ENCODE data around the gene IGF2R. TPM values are rescaled to one million over a fixed set of nuclear protein-coding genes. Genes with fewer than 3 reads are reported as not detected.
"Not testable (repeated sequence)": the region's sequence is repeated elsewhere in the genome, so short reads cannot be mapped to it uniquely, and the experiment has no call there.

IGF2R gene
- total RNA-seq, 1 experiment from 2014 or later = 29.8 TPM

DNA sequence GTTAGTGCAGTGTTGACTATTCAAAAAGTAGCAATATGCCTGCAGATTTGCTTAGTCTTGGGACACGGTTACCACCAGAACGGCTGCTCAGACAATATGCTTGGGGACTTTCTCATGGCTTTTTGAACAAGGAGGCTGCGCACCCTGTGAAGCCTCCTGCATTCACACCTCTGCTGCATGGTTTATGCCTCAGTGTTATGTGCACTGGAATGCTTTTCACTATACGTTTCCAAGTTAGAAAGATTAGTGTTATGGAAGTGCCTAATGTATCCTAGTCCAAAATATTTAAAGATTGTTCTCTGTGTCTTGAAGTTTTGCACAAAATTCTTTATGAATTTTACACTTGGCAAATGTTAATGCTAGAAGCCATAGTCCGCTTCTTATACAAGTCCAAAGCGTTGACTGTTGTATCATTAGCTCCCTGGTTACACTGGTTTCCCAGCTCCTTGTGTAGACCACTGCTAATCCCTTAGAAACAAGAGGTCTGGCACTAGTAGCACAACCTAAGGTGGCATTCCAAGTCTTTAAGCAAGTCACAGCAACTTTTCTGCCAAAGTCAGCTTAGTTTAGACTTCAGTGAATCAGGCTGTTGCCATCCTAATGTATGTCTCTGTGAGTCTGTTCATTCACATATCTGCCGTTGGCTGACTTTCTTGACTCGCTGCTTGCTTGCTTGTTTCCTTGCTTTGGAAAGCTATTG is 126.4 kb downstream of the IGF2R start:
- no peak for DNase-seq (ENCODE audit: low spot score)

GRCh38 chr6:160101277-160102205 is 132.7 kb downstream of the IGF2R start:
- no peak for DNase-seq (ENCODE audit: low spot score)

DNA sequence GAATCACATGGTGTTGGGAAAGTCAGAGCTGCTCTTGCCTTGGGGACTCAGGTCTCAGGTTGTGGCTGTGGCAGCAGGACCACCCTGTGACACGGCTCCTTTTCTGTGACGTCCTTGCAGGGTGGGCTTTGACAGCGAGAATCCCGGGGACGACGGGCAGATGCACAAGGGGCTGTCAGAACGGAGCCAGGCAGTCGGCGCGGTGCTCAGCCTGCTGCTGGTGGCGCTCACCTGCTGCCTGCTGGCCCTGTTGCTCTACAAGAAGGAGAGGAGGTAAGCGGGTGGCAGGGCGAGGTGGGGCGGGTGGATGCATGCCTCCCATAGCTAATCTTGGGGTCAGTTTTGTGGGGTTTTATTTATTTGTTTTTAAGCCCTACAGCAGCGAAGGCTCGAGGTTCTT is 133.5 kb downstream of the IGF2R start:
- no peak for DNase-seq (ENCODE audit: low spot score)

DNA sequence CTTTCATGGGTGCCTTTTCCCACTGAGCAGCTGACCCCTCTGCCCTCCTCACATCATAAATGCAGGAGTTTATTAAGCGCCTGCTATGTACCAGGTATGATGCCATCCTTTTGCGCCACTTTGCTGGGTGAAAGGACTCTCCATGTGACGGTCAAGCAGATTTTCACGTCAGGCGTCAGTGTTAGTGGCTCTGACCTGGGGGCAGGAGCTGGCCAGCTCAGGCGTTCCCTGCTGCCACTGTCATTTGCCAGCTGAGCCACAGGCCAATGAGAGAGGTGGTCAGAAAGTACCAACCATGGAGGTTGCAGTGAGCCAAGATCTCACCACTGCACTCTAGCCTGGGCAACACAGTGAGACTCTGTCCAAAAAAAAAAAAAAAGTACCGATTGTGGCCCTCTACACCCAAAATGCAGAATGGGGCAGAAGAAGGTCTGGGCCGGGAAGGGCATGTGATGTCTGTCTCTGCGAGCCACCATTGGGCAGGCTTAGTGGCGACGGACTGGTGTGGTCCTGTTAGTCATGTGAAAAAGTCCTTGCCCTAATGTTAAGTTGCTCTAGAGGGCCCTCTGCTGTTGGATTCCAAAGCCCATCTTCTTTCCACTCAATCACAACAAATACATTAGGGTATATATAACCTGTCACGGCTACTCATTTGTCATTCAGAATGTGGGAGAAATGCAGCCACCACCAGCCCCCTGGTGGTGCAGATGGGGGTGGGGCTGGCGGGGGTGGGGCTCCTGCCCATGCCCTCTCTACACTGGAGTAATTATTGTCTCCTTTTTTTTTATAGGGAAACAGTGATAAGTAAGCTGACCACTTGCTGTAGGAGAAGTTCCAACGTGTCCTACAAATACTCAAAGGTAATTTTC is 134.3 kb downstream of the IGF2R start:
- peak; percentile 21 for DNase-seq (ENCODE audit: low spot score)

- DNase-seq (ENCODE audit: low spot score) = no peak
Measured at GRCh38 chr6:160103825-160104100, 134.9 kb downstream of the IGF2R start.

DNA sequence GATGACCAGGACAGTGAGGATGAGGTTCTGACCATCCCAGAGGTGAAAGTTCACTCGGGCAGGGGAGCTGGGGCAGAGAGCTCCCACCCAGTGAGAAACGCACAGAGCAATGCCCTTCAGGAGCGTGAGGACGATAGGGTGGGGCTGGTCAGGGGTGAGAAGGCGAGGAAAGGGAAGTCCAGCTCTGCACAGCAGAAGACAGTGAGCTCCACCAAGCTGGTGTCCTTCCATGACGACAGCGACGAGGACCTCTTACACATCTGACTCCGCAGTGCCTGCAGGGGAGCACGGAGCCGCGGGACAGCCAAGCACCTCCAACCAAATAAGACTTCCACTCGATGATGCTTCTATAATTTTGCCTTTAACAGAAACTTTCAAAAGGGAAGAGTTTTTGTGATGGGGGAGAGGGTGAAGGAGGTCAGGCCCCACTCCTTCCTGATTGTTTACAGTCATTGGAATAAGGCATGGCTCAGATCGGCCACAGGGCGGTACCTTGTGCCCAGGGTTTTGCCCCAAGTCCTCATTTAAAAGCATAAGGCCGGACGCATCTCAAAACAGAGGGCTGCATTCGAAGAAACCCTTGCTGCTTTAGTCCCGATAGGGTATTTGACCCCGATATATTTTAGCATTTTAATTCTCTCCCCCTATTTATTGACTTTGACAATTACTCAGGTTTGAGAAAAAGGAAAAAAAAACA is 136.1 kb downstream of the IGF2R start:
- DNase-seq (ENCODE audit: low spot score) = no peak

GRCh38 chr6:160106010-160106409 is 137.1 kb downstream of the IGF2R start:
- DNase-seq (ENCODE audit: low spot score) = no peak

DNA sequence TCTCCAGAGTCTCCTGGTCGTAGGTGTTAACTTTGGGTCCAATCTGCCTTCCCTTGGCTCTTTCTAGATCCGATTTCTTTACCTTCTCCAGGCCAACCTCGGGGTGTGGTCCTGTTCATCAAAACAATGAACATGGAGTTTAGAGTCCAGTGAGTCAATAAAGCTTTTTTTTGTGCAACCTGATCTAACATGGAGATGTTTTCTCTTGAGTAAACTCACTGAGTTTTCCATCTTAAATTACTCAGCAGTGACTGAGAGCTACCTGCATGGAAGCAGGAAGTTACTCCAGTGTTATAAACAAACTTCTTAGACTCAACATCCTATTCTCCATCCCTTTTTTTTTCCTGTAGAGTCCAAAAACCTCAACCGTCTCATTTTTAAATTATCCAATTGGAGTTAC is 137.8 kb downstream of the IGF2R start:
- DNase-seq (ENCODE audit: low spot score) = no peak

DNA sequence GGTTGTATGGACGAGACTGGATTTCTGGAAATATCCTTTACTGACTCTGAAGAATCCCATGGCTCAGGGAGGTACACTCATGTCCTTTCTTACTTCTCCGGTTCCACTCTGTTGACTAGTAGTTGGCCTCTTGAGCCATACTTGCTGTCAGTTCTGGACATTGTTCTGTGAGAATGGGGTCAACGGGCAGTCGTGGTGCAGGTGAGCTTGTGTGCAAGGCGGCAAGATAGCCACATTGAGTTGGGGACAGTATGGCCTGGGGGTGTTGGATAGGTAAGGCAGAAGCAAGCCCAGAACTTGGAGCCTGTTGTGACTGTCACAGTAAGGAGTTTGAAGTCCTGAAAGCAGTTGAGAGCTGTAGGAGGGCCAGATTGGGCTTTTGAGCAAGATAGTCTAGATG is 139.2 kb downstream of the IGF2R start:
- DNase-seq (ENCODE audit: low spot score) = no peak

DNA sequence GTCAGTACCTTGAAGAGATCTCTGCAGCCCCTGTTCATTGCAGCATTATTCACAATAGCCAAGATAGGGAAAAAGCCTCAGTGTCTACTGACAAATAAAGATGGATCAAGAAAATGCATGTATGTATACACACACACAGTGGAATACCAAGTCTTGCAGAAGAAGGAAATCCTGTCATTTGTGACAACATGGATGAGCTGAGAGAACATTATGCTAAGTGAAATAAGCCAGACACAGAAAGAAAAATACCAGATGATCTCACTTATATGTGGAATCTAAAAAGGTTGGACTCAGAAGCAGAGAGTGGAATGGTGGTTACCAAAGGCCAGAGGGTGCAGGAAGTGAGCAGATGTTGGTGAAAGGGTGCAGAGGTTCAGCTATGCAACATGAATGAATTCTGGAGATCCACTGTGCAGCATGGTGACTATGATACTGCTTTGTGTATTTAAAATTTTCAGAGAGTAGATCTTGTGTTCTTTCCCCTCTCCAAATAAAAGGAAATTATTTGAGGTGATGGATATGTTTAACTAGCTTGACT is 141.8 kb downstream of the IGF2R start:
- DNase-seq (ENCODE audit: low spot score) = no peak

DNA sequence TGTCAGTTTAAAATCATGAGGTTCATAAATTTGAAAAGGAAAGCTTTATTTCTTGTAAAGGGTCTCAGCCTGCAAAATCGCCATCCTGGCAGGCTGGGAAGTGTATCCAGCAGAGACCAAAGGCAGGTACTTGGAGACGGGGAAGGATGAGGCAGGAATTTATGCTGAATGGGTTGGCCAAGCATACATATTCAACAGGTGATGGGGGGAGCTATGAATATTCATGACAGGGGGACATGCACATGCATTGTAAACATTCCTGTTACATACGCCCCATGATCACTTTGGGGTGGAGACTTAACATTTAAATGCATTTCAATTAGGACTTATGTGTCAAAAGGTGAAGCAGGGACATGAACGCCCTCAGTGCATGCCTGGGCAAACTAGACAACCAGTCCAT is 142.9 kb downstream of the IGF2R start:
- DNase-seq (ENCODE audit: low spot score) = no peak

DNA sequence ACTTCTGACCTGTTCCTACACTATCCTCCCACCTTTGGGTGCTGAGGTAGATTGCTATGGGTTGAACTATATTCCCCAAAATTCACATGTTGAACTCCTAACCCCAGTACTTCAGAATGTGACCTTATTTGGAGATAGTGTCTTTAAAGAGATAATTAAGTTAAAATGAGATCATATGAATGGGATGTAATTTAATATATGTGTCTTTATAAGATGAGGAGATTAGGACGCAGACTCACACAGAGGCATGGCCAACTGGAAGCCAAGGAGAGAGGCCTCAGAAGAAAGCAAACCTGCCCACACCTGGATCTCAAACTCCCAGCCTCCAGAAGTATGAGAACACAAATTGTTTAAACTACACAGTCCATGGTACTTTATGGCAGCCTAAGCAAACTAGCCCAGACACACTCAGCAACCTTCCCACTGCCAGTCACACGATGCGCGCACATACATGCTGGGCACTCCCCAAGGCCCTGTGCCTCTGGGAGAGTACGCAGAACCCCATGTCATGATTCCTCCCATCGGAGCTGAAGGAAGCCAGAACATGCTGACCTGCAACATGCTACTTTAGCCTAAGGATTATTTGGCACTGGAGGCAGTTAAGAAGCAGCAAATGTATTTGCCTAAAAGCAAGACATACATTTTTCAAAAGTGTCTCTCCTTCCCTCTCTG is 143.9 kb downstream of the IGF2R start:
- DNase-seq (ENCODE audit: low spot score) = no peak

GRCh38 chr6:160114536-160114935 is 145.7 kb downstream of the IGF2R start:
- not testable (repeated sequence) for DNase-seq (ENCODE audit: low spot score)

- no peak for DNase-seq (ENCODE audit: low spot score)
Measured at GRCh38 chr6:160115421-160115820, 146.5 kb downstream of the IGF2R start.

DNA sequence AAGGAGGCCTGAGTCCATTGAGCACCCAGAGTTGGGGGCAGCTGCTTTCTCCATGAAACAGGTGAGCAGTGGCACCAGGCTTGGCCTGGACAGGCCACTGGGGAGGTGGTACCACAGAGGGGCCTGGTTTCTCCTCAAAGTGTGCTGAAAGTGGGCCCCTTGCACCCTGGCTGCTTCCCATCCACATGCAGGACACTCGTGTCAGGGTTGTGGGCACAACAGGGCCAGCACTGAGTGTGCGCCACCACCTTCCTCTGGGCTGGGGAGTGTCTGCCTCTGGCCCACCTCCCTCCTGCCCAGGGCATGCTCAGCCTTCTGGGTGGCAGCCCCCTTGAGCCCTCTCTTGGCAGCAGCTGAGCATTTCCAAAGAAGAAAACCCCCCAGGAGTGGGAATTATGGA is 147.5 kb downstream of the IGF2R start:
- DNase-seq (ENCODE audit: low spot score) = no peak

GRCh38 chr6:160117137-160117536 is 148.3 kb downstream of the IGF2R start:
- DNase-seq (ENCODE audit: low spot score) = no peak

- no peak for DNase-seq (ENCODE audit: low spot score)
Measured at GRCh38 chr6:160118620-160119229, 149.8 kb downstream of the IGF2R start.

- no peak for DNase-seq (ENCODE audit: low spot score)
Measured at GRCh38 chr6:160120087-160120486, 151.2 kb downstream of the IGF2R start.

GRCh38 chr6:160121558-160121957 is 152.7 kb downstream of the IGF2R start, which contains the start of gene SLC22A1:
Gene SLC22A1 (plus strand): TSS chr6:160121815. CDS start chr6:160121936, 121 bp downstream.
- no peak for DNase-seq (ENCODE audit: low spot score)

GRCh38 chr6:160121981-160122380 is 153.1 kb downstream of the IGF2R start:
- no peak for DNase-seq (ENCODE audit: low spot score)
